A549 (cell line): ENCODE measurements around the gene PIGS. TPM values are rescaled to one million over a fixed set of nuclear protein-coding genes. Genes with fewer than 3 reads are reported as not detected.

ENCODE experiments used
- ATAC-seq, 2 experiments: fragments of 200-7000 bp in 1 of 2; fragments of >200 bp in 1 of 2; cut with Nextera tagmentation in 1 of 2; cut with Tn5 transposase in 1 of 2; 3 replicates each; pipeline versions ENCODE4 v1.8.0 to v1.9.1; 2018 to 2020; ENCODE audit warnings: mild to moderate bottlenecking in 1 of 2, moderate library complexity in 1 of 2
- CTCF ChIA-PET: fragments of 300-600 bp; sonication (Branson Sonifier 250); formaldehyde crosslinking; extraction: SDS; loops from one replicate; lab custom pipeline; 2021; ENCODE audit warnings: antibody characterized with exemption, inconsistent platforms; lab: Yijun Ruan, JAX
- POLR2A ChIA-PET: fragments of 350-600 bp; formaldehyde crosslinking; extraction: SDS; loops from one replicate; lab custom pipeline; 2021; ENCODE audit warnings: antibody characterized with exemption, inconsistent platforms; lab: Yijun Ruan, JAX
- DNase-seq, 2 experiments: peaks; one replicate each; pipeline versions ENCODE4 v3.0.0 to v3.0.0-alpha.2; 2011 to 2016; ENCODE audit warnings: low read depth in 1 of 2, low spot score in 1 of 2
- FAIRE-seq: peaks from 2 replicates; lab custom pipeline; 2011; peaks lifted over from hg19 to GRCh38; lab: Jason Lieb, UNC
- H3K27ac ChIP-seq, 2 experiments: fragments of >200 bp; sonication (Bioruptor Twin); formaldehyde crosslinking; 3 replicates each; pipeline ENCODE4 v1.5.1; 2016 to 2017
- H3K4me1 ChIP-seq: fragments of >200 bp; sonication (Bioruptor Twin); formaldehyde crosslinking; 3 replicates; pipeline ENCODE4 v1.6.1; 2016
- H3K4me2 ChIP-seq: fragments of >200 bp; sonication (Bioruptor Twin); formaldehyde crosslinking; 3 replicates; pipeline ENCODE4 v1.6.1; 2016
- H3K4me3 ChIP-seq: fragments of >200 bp; sonication (Bioruptor Twin); formaldehyde crosslinking; 3 replicates; pipeline ENCODE4 v1.5.1; 2016
- H3K9me3 ChIP-seq: fragments of >200 bp; sonication (Bioruptor Twin); formaldehyde crosslinking; 3 replicates; pipeline ENCODE4 v1.6.1; 2016
- BHLHE40 ChIP-seq: IDR thresholded peaks from 2 replicates; pipeline ENCODE4 v1.6.1; 2012; ENCODE audit warnings: low read depth, low read length, inconsistent platforms
- CHD2 ChIP-seq: fragments of 150-350 bp; IDR thresholded peaks from 2 replicates; pipeline ENCODE4 v1.6.1; 2014; ENCODE audit warnings: low read length; ENCODE audit not compliant: partially characterized antibody
- CHD4 ChIP-seq: fragments of 200-600 bp; sonication (generic); IDR thresholded peaks from 2 replicates; pipeline ENCODE4 v1.6.1; 2016; ENCODE audit warnings: antibody characterized with exemption, mild to moderate bottlenecking, borderline replicate concordance
- EHMT2 ChIP-seq: fragments of 200-600 bp; sonication (generic); IDR thresholded peaks from 2 replicates; pipeline ENCODE4 v1.6.1; 2016; ENCODE audit warnings: antibody characterized with exemption, low read depth, mild to moderate bottlenecking, moderate library complexity
- FOXS1 ChIP-seq: fragments of 250-450 bp; sonication (Bioruptor Pico); IDR thresholded peaks from 2 replicates; pipeline ENCODE4 v1.5.0; 2020; ENCODE audit warnings: mild to moderate bottlenecking, moderate library complexity
- GATA3 ChIP-seq: IDR thresholded peaks from 2 replicates; pipeline ENCODE4 v1.6.1; 2012; ENCODE audit warnings: borderline replicate concordance
- JUN ChIP-seq, 2 experiments: fragments of >200 bp; sonication (Bioruptor Twin); formaldehyde crosslinking; IDR thresholded peaks; 2 replicates in 1 of 2; 3 replicates in 1 of 2; pipeline ENCODE4 v1.6.1; 2016 to 2017
- JUNB ChIP-seq: fragments of >200 bp; sonication (Bioruptor Twin); formaldehyde crosslinking; IDR thresholded peaks from 2 replicates; pipeline ENCODE4 v1.6.1; 2016
- KDM1A ChIP-seq: fragments of 200-600 bp; sonication (generic); IDR thresholded peaks from 2 replicates; pipeline ENCODE4 v1.6.1; 2016; ENCODE audit warnings: low read depth, mild to moderate bottlenecking
- MAFK ChIP-seq: fragments of 450-650 bp; IDR thresholded peaks from 2 replicates; pipeline ENCODE4 v1.6.1; 2014; ENCODE audit not compliant: partially characterized antibody
- MAZ ChIP-seq: fragments of 150-350 bp; IDR thresholded peaks from 2 replicates; pipeline ENCODE4 v1.6.1; 2014; ENCODE audit warnings: antibody characterized with exemption, low read depth, low read length, borderline replicate concordance
- NFE2L2 ChIP-seq: fragments of 150-350 bp; conservative IDR thresholded peaks from 2 replicates; pipeline ENCODE4 v1.6.1; 2014; ENCODE audit warnings: low read length
- NPAS2 ChIP-seq: fragments of 250-450 bp; sonication (Bioruptor Pico); IDR thresholded peaks from 2 replicates; pipeline ENCODE4 v1.8.0; 2022; ENCODE audit warnings: mild to moderate bottlenecking, moderate library complexity, borderline replicate concordance
- NR3C1 ChIP-seq: fragments of >200 bp; sonication (Bioruptor Twin); formaldehyde crosslinking; IDR thresholded peaks from 3 replicates; pipeline ENCODE4 v1.6.1; 2017
- PHF8 ChIP-seq: fragments of 200-600 bp; sonication (generic); IDR thresholded peaks from 2 replicates; pipeline ENCODE4 v1.6.1; 2016; ENCODE audit warnings: low read depth, mild to moderate bottlenecking, antibody characterized with exemption, moderate library complexity, borderline replicate concordance
- POLR2AphosphoS2 ChIP-seq: conservative IDR thresholded peaks from 2 replicates; pipeline ENCODE4 v1.6.1; 2012; ENCODE audit warnings: low read length, improper control_type of control experiment, inconsistent platforms
- RAD21 ChIP-seq, 2 experiments: fragments of >200 bp in 1 of 2; sonication (Bioruptor Twin) in 1 of 2; formaldehyde crosslinking in 1 of 2; IDR thresholded peaks in 1 of 2; conservative IDR thresholded peaks in 1 of 2; 2 replicates in 1 of 2; 3 replicates in 1 of 2; pipeline ENCODE4 v1.6.1; 2012 to 2018; ENCODE audit warnings: inconsistent platforms in 1 of 2
- RNF2 ChIP-seq: fragments of 200-600 bp; sonication (generic); IDR thresholded peaks from 2 replicates; pipeline ENCODE4 v1.6.1; 2016; ENCODE audit warnings: low read depth, mild to moderate bottlenecking, antibody characterized with exemption, moderate library complexity, borderline replicate concordance
- SMC3 ChIP-seq: fragments of >200 bp; sonication (Bioruptor Twin); formaldehyde crosslinking; IDR thresholded peaks from 3 replicates; pipeline ENCODE4 v1.6.1; 2018; ENCODE audit warnings: inconsistent platforms
- TP53 ChIP-seq: fragments of 250-450 bp; sonication (Bioruptor Pico); IDR thresholded peaks from 2 replicates; pipeline ENCODE4 v1.5.0; 2021; ENCODE audit warnings: mild to moderate bottlenecking, moderate library complexity
- WGBS: methylation state at CpG from one replicate; pipeline ENCODE4 v1.1.6; 2017; ENCODE audit errors: missing lambda C conversion rate; 5-methylcytosine and 5-hydroxymethylcytosine counted together
- polyA plus RNA-seq, 4 experiments: library from polyadenylated mRNA; depleted of rRNA in 3 of 4; stranded (reverse); fragments of >200 nt; fragmentation: RNase III in 1 of 4; extraction: RNeasy Plus Mini Kit Qiagen cat#74134 plus additional on column Dnase treatment in 1 of 4; gene quantifications; 2 replicates in 3 of 4; 3 replicates in 1 of 4; pipeline ENCODE4 v1.2.3, GENCODE V29; 2011 to 2017
- TF ChIP-seq, protein P1 (sequence below): IDR thresholded peaks from 2 replicates; pipeline ENCODE4 v1.6.1; 2012
- TF ChIP-seq, protein P2 (sequence below): fragments of >200 bp; sonication (Bioruptor Twin); formaldehyde crosslinking; IDR thresholded peaks from 3 replicates; pipeline ENCODE4 v1.6.1; 2016
- TF ChIP-seq, protein P3 (sequence below): IDR thresholded peaks from 2 replicates; pipeline ENCODE4 v1.6.1; 2012; ENCODE audit warnings: low read depth, borderline replicate concordance
- TF ChIP-seq, protein P4 (sequence below): fragments of 450-650 bp; IDR thresholded peaks from 2 replicates; pipeline ENCODE4 v1.6.1; 2014; ENCODE audit warnings: antibody characterized with exemption
- TF ChIP-seq, protein P5 (sequence below): fragments of 250-450 bp; sonication (Bioruptor Pico); IDR thresholded peaks from 2 replicates; pipeline ENCODE4 v1.5.0; 2020; ENCODE audit warnings: low read depth, mild to moderate bottlenecking, moderate library complexity

PIGS gene
- polyA plus RNA-seq, 2 of the 4 experiments (the other 2 are of a cell fraction), result 50.0 to 53.2 TPM

DNA sequence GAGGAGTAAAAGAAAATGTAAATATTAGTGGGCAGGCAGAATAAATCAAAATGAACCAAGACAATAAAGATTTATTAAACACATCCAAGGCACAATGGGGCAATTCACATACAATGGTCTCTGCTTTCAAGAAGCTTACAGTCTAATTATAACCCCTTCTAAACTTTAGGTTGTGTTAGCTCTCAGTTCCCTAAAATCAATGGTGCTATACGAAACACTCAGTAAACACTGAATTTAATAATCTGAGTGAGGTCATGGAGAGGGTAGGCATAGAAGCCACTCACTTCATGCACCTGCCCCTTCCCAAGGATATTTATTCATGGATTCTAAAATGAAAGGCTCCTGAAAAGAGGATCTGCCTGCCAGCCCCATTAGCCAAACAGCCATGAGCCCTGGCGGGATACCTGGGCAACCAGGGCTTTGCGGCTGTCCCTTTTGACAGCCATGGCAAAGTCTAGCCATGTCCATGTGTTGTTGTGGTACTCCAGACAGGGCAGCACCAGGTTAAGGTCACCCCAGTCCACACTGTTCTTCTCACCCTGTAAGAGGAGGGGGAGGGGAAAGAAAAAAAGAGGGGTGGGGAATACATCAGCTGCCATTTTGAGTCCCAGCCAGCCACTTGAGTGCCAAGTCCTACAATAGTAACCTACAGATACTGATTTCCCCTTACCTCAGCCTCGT lies 44.1 kb upstream of the PIGS start (continued):
- no peak for TF ChIP-seq NR3C1
- TF ChIP-seq CHD2, result no peak
- TF ChIP-seq, protein P1, sequence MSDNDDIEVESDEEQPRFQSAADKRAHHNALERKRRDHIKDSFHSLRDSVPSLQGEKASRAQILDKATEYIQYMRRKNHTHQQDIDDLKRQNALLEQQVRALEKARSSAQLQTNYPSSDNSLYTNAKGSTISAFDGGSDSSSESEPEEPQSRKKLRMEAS, result no peak
- TF ChIP-seq KDM1A, result no peak
- TF ChIP-seq NPAS2 (CRISPR knock-in tag), result no peak
- TF ChIP-seq MAFK, result no peak
- TF ChIP-seq EHMT2, result no peak
- no peak for TF ChIP-seq FOXS1 (CRISPR knock-in tag)
- no peak for TF ChIP-seq RNF2
- TF ChIP-seq CHD4, result no peak

DNA sequence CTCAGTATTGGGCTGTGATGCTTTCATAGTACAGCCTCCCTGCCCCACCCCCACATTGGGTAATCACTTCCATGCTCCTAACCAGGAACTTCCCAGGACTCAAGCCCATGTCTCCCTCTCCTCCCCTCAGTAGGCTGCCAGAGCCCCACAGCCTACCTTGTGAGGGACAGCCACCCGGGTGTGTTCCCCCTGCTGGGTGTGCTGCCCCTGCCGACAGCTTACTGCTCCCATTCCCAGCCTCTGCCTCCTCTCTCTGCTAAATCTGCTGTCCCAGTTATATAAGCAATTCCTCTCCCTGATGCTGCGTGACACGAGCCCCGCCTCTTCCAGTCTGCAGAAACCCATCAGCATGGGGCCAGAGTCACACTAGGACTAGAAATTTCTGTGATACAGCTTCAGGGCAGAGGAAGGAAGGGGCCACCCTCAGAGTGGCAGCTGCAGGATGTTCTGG lies 42.6 kb upstream of the PIGS start, which contains the start of gene RSKR:
Gene RSKR (minus strand): TSS at position 255 of the 451 bp plus-strand sequence. CDS start 24 bp downstream, at position 231.
- ATAC-seq, result peak in 1 of 2 experiments; percentile 10; a peak in 2 of 6 replicates
- POLR2A ChIA-PET, result no interaction called here
- H3K9me3 ChIP-seq, result no peaks in the 10 kb centered on the region
- DNase-seq, result no peak
- FAIRE-seq, result no peak
- WGBS, result 94% methylated on average over 5 of the region's 5 CpGs
- no peak within 1 kb of the TSS for H3K4me3 ChIP-seq
- no peak within 1 kb of the TSS for H3K4me2 ChIP-seq
- no peak within 1 kb of the TSS for H3K27ac ChIP-seq
- no peaks in the 10 kb centered on the region for H3K4me1 ChIP-seq
- CTCF ChIA-PET, result interaction anchor here (0.6 to 2.3 kb wide), 14 partner anchors 8 to 122 kb away, joined by 3 to 11 read pairs (median 5); partner anchors contain the start of gene PIGS
- no peak for TF ChIP-seq JUN (IDR thresholded peaks at IDR 0.05)
- TF ChIP-seq, protein P2, sequence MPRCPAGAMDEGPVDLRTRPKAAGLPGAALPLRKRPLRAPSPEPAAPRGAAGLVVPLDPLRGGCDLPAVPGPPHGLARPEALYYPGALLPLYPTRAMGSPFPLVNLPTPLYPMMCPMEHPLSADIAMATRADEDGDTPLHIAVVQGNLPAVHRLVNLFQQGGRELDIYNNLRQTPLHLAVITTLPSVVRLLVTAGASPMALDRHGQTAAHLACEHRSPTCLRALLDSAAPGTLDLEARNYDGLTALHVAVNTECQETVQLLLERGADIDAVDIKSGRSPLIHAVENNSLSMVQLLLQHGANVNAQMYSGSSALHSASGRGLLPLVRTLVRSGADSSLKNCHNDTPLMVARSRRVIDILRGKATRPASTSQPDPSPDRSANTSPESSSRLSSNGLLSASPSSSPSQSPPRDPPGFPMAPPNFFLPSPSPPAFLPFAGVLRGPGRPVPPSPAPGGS, result no peak
- no peak for TF ChIP-seq GATA3
- TF ChIP-seq, protein P3, sequence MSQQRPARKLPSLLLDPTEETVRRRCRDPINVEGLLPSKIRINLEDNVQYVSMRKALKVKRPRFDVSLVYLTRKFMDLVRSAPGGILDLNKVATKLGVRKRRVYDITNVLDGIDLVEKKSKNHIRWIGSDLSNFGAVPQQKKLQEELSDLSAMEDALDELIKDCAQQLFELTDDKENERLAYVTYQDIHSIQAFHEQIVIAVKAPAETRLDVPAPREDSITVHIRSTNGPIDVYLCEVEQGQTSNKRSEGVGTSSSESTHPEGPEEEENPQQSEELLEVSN, result no peak
- no peak for TF ChIP-seq POLR2AphosphoS2
- TF ChIP-seq PHF8, result no peak
- TF ChIP-seq JUNB, result no peak
- TF ChIP-seq NFE2L2, result no peak
- TF ChIP-seq EHMT2, result no peak
- TF ChIP-seq MAZ, result no peak
- TF ChIP-seq TP53 (CRISPR knock-in tag), result no peak

DNA sequence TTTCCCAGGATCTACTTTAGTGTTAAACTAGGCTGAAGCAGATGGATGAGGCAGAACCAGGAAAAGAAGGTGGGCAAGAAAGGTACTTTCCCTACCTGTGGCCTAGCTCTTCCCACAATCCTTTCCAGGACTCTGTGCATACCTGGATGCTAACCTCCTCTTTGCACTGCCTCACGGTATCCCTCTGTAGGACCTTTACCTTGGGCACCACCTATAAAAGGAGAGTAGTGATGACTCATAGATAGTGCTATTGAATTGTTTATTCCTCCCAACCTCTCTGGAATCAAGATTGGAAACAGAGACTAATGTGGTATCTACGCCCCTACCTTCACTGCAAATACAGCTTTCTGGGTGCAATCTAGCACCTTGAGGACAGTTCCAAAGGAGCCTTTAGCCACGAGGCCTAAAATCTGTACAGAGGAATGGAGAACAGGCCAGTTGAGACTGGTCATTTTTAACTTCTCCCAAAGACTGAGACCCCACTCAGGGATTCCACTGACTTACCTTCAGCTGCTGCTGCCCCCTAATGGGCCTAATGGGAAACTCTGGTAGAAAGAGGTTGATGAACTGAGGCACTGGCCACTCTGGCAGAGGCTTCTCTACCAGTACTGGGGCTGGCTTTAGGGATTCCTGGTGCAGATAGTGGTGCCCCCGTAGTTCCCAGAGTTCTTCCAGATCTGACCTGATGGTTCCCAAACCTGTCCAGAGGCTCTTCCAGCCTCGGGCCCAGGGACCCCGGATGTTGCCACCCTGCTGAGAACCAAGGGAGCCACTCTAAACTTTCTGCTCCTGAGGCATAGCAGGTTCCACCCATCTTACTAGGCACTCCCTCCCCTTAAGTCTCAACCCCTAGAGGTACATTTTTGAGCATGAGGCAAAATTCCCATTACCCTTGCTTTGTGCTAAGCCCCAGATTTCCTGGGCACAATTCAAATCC lies 41.9 kb upstream of the PIGS start:
- DNase-seq, result peak; percentile 39 to 56
- WGBS, result 70% methylated on average over 6 of the region's 6 CpGs
- Histone ChIP-seq H3K9me3 (no peaks in the 10 kb centered on the region), H3K27ac (no peak overlapping the region), H3K4me1 (no peaks in the 10 kb centered on the region), H3K4me3 (no peak overlapping the region), H3K4me2 (no peak overlapping the region)
- no peak for FAIRE-seq
- ChIA-PET CTCF (interaction anchor here (0.8 to 3.3 kb wide), 29 partner anchors 8 to 149 kb away, joined by 3 to 20 read pairs (median 5); partner anchors contain the start of genes ALDOC, BLTP2 and PIGS), POLR2A (interaction anchor here (0.6 to 1.3 kb wide), 3 partner anchors 7 to 49 kb away, joined by 3 to 4 read pairs (median 3); partner anchors contain the start of genes SDF2 and SUPT6H)
- ATAC-seq, result peak; percentile 56 to 79; a peak in 3 of 6 replicates
- peak; percentile 62; the same call in 1 of the 2 replicates for TF ChIP-seq TP53 (CRISPR knock-in tag)
- TF ChIP-seq RNF2, result no peak
- TF ChIP-seq MAFK, result no peak
- TF ChIP-seq SMC3, result no peak
- TF ChIP-seq JUNB, result no peak
- TF ChIP-seq NR3C1, result no peak
- no peak for TF ChIP-seq FOXS1 (CRISPR knock-in tag)
- TF ChIP-seq EHMT2, result no peak
- TF ChIP-seq RAD21 (conservative IDR thresholded peaks at IDR 0.05 in 1 of 2, IDR thresholded peaks at IDR 0.05 in 1 of 2), result peak; percentile 47 to 58; a peak in 4 of 5 replicates
- TF ChIP-seq, protein P4, sequence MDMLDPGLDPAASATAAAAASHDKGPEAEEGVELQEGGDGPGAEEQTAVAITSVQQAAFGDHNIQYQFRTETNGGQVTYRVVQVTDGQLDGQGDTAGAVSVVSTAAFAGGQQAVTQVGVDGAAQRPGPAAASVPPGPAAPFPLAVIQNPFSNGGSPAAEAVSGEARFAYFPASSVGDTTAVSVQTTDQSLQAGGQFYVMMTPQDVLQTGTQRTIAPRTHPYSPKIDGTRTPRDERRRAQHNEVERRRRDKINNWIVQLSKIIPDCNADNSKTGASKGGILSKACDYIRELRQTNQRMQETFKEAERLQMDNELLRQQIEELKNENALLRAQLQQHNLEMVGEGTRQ, result no peak
- TF ChIP-seq, protein P2, result no peak
- TF ChIP-seq, protein P1, result no peak
- TF ChIP-seq, protein P5, sequence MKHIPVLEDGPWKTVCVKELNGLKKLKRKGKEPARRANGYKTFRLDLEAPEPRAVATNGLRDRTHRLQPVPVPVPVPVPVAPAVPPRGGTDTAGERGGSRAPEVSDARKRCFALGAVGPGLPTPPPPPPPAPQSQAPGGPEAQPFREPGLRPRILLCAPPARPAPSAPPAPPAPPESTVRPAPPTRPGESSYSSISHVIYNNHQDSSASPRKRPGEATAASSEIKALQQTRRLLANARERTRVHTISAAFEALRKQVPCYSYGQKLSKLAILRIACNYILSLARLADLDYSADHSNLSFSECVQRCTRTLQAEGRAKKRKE (CRISPR knock-in tag), result no peak
- TF ChIP-seq BHLHE40, result no peak
